ENCODE measurements around the gene SRM. TPM values are rescaled to one million over a fixed set of nuclear protein-coding genes. Genes with fewer than 3 reads are reported as not detected.

Gene SRM
- total RNA-seq, 1 experiment from 2014 or later = 150 TPM

GRCh38 chr1:11064942-11065341 lies 5.1 kb upstream of the SRM start:
- Histone ChIP-seq H3K79me2 (ENCODE audit: insufficient read depth, low read length) (peaks cover 9% of the 10 kb centered on the region; the same call in 1 of the 2 replicates), H2AFZ (ENCODE audit: low read depth, low read length, poor library complexity, severe bottlenecking) (no peak overlapping the region), H3K9me2 (ENCODE audit: insufficient read depth) (no peaks in the 10 kb centered on the region), H3K36me3 (ENCODE audit: control insufficient read depth in 1 of 2, insufficient read depth in 2 of 2, low read length in 2 of 2) (peaks cover 39 to 41% of the 10 kb centered on the region in 2 experiments; a peak in 3 of 4 replicates), H3K4me1 (ENCODE audit: control insufficient read depth in 1 of 2, insufficient read depth in 2 of 2, low read length in 2 of 2) (peaks cover 6 to 11% of the 10 kb centered on the region in 2 experiments; a peak in 2 of 4 replicates), H4K20me1 (ENCODE audit: insufficient read depth) (no peaks in the 10 kb centered on the region), H3K27me3 (ENCODE audit: insufficient read depth, low read length) (no peaks in the 10 kb centered on the region), H3K9me3 (ENCODE audit: control insufficient read depth in 1 of 2, insufficient read depth in 1 of 2, low read depth in 1 of 2, low read length in 2 of 2) (no peaks in the 10 kb centered on the region), H3K4me2 (ENCODE audit: low read length) (no peak overlapping the region), H3K27ac (ENCODE audit: low read depth, low read length) (no peak overlapping the region), H3K9ac (ENCODE audit: low read length) (no peak overlapping the region), H3K4me3 (replicated peaks in 1 of 2; ENCODE audit: low read depth in 1 of 2, low read length in 2 of 2) (no peak overlapping the region)
- no TSS peak for BruUV-seq (replicated peaks)
- intact Hi-C loops (cut with micrococcal nuclease) = no loop called here
- POLR2A ChIA-PET = interaction anchor here (0.9 kb wide), 1 partner anchor 34 kb away, joined by 3 read pairs; no protein-coding TSS in a partner anchor
- no peak for ATAC-seq
- TF ChIP-seq CEBPB (IDR thresholded peaks at IDR 0.05; ENCODE audit: low read depth) (no peak), POLR2AphosphoS5 (IDR thresholded peaks at IDR 0.05; ENCODE audit: low read depth, low read length) (no peak), ZNF274 (IDR thresholded peaks at IDR 0.05; ENCODE audit: low read depth, low read length) (no peak), SIN3A (IDR thresholded peaks at IDR 0.05; ENCODE audit: low read depth) (no peak), ATF3 (IDR thresholded peaks at IDR 0.05) (no peak), POLR2A (IDR thresholded peaks at IDR 0.05; ENCODE audit: borderline replicate concordance, extremely low read depth, insufficient read depth, insufficient read length) (no peak), SP1 (IDR thresholded peaks at IDR 0.05; ENCODE audit: low read depth) (no peak), FOSL1 (IDR thresholded peaks at IDR 0.05; ENCODE audit: low read depth) (no peak), EGR1 (IDR thresholded peaks at IDR 0.05; ENCODE audit: low read depth) (no peak), YY1 (IDR thresholded peaks at IDR 0.05; ENCODE audit: extremely low read depth, insufficient replicate concordance, low read depth, low read length) (no peak), JUND (IDR thresholded peaks at IDR 0.05) (no peak), SRF (IDR thresholded peaks at IDR 0.05; ENCODE audit: low read depth) (no peak), ZBTB33 (IDR thresholded peaks at IDR 0.05; ENCODE audit: extremely low read depth, insufficient replicate concordance, low read length) (no peak), EZH2 (IDR thresholded peaks at IDR 0.05) (no peak)
- CTCF ChIA-PET = no interaction called here
- no peak for DNase-seq (ENCODE audit: low read depth, low spot score)
- RAD21 ChIA-PET (ENCODE audit: low non-redundant PET in 1 of 2, low total read pairs in 2 of 2, uncharacterized antibody in 2 of 2, unreplicated experiment in 2 of 2) = no interaction called here

Measured in HCT116 (cell line).